ENCODE data around the gene CLDN11.

Gene CLDN11

DNA sequence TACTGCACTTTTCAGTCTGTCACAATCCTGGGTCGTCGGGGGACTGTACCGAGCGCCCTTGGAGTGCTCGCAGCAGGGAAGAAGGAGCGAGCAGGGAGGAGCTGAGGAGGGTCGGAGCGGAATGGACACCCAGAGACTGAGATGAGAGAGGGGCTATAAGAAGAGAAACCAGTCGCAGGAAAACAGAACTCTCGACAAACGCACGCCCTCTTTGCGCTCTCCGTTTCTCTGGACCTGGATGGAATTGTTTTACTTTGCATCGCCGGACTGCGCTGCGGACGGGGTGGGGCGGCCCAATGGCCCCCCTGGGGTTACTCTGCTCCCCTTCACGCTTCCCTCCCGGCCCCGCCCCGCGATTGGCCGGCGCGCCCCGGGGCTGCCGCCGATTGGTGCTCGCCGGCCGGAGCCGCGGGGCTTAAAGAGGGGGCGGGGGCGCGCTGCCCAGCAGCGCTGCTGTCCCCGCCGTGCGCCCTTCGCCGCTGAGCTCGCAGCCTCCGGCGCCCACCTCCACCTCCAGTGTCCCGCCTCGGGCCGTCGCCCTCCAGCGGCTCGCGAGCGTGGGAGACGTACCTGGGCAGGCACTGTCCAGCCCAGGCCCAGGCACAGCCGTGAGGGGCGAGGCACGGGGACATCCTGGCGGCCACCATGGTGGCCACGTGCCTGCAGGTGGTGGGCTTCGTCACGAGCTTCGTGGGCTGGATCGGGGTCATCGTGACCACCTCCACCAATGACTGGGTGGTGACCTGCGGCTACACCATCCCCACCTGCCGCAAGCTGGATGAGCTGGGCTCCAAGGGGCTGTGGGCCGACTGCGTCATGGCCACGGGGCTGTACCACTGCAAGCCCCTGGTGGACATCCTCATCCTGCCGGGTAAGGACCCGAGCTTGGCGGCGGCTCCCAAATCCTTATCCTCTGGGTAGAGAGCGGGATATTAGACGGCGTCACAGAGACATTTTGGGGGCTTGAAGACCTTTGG, at the start of gene CLDN11:
Gene CLDN11 (plus strand): TSS at position 447 of the 977 bp plus-strand sequence. CDS start 199 bp downstream, at position 646.
- peak; percentile 63 for DNase-seq (ENCODE audit: low read depth)
- H3K4me3 ChIP-seq (ENCODE audit: control insufficient read depth, low read depth, low read length): peak within 1 kb of the TSS; percentile 97
- TF ChIP-seq, protein P1, sequence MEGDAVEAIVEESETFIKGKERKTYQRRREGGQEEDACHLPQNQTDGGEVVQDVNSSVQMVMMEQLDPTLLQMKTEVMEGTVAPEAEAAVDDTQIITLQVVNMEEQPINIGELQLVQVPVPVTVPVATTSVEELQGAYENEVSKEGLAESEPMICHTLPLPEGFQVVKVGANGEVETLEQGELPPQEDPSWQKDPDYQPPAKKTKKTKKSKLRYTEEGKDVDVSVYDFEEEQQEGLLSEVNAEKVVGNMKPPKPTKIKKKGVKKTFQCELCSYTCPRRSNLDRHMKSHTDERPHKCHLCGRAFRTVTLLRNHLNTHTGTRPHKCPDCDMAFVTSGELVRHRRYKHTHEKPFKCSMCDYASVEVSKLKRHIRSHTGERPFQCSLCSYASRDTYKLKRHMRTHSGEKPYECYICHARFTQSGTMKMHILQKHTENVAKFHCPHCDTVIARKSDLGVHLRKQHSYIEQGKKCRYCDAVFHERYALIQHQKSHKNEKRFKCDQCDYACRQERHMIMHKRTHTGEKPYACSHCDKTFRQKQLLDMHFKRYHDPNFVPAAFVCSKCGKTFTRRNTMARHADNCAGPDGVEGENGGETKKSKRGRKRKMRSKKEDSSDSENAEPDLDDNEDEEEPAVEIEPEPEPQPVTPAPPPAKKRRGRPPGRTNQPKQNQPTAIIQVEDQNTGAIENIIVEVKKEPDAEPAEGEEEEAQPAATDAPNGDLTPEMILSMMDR (conservative IDR thresholded peaks at IDR 0.05; ENCODE audit: control insufficient read depth, insufficient read depth, low read depth, low read length): peak; percentile 6

DNA sequence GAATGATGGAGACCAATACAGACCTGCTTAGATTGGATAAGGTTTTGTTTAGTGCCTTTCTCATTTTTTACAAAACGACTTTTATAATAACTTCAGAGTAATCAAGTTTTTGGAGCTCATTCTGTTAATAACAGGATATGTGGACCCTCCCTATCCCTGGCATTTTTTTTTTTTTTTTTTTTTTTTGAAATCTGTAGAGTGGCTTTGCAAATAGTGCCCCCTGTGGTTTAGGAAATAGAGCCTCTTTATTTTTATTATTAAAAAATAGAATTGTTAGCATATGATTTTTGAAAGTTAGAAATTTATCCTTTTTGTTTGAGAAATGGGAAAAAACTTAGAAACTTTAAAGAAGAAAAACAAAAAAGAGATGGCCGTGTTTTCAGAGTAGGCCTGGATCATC, 49.7 kb upstream of the CLDN11 start:
- H3K4me3 ChIP-seq (ENCODE audit: control insufficient read depth, low read depth, low read length): no peak overlapping the region
- DNase-seq (ENCODE audit: low read depth): no peak
- TF ChIP-seq, protein P1 (conservative IDR thresholded peaks at IDR 0.05; ENCODE audit: control insufficient read depth, insufficient read depth, low read depth, low read length): peak; percentile 48

DNA sequence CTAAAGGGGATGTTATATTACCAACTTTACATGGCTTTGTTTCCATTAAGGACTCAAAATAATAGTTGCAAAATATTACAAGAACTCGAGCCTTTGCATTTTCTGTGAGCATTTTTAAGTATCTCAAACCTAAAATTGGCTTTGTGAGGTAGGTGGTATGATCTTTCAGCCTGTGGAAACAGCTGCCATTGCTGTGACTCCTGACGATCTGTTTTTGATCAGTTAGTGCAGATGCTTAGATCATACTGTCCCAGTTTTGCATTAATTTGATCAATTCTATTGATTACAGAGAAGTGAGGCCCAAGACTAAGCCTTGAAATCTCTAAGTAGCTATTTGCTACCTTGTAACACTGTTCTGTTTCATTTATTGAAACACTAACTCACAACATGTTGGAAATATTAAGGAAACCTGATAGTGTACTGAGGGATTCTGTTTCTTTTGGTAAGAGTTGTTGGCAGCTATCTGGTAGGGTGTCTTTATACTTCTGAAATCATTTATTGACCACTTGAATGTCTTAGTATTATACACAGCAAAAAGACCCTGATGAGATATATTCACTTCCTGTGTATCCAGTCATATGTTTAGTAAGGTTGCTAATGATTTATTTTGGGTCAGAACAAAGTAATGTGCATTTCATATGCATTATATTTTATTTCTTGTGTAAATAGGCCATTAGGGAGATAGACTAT, 46.3 kb upstream of the CLDN11 start:
- TF ChIP-seq, protein P1 (conservative IDR thresholded peaks at IDR 0.05; ENCODE audit: control insufficient read depth, insufficient read depth, low read depth, low read length): no peak
- no peak for DNase-seq (ENCODE audit: low read depth)
- H3K4me3 ChIP-seq (ENCODE audit: control insufficient read depth, low read depth, low read length): no peak overlapping the region

DNA sequence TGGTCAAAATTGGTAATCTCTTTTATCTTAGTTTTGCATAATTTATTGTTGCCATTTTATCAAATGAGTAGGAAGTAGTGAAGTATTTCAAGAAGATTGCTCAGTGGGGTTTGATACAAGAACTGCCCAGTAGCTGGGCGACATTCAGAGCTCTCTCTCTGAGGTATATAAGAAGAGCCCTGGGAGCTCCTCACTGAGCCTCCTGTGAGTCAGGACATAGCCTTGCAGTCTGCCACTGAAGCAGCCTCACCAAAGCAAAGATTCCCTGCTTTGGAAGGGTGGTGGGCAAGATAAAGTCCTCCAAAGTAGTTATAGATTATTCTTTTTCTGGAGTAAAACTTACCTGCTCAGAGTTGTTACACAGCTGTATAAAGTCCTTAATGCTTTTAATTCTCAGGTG, 35.1 kb upstream of the CLDN11 start:
- peak; percentile 43 for DNase-seq (ENCODE audit: low read depth)
- TF ChIP-seq, protein P1 (conservative IDR thresholded peaks at IDR 0.05; ENCODE audit: control insufficient read depth, insufficient read depth, low read depth, low read length): no peak
- no peak overlapping the region for H3K4me3 ChIP-seq (ENCODE audit: control insufficient read depth, low read depth, low read length)

DNA sequence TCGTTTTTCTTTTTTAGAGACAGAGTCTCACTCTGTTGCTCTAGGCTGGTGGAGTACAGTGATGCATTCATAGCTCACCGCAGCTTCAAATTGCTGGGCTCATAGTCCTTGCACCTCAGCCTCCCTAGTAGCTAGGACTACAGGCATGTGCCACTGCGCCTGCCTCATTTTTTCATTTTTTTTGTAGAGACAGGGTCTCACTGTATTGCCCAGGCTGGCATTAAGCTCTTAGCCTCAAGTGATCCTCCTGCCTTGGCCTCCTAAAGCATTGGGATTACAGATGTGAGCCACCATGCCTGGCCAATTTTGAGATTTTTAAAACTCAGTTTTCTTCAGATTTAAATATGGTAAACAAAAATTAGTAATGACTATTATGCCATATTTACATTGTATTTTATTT, 32.2 kb upstream of the CLDN11 start:
- no peak for DNase-seq (ENCODE audit: low read depth)
- no peak overlapping the region for H3K4me3 ChIP-seq (ENCODE audit: control insufficient read depth, low read depth, low read length)
- TF ChIP-seq, protein P1 (conservative IDR thresholded peaks at IDR 0.05; ENCODE audit: control insufficient read depth, insufficient read depth, low read depth, low read length): no peak

DNA sequence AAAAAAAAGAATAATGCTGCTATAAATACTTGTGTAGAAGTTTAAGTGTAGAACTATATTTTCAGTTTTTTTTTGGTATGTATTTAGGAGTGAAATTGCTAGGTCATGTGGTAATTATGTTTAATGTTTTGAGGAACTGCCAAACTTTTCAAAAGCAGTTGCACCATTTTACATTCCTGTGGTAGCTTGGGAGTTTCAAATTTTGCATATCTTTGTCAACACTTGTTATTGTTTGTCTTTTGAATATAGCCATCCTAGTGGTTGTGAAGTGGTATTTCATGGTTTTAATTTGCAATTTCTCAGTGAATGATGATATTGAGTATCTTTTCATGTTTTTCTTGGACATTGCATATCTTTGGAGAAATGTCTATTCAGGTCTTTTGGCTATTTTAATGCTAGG, 30.7 kb upstream of the CLDN11 start:
- TF ChIP-seq, protein P1 (conservative IDR thresholded peaks at IDR 0.05; ENCODE audit: control insufficient read depth, insufficient read depth, low read depth, low read length): peak; percentile 16
- H3K4me3 ChIP-seq (ENCODE audit: control insufficient read depth, low read depth, low read length): no peak overlapping the region
- peak; percentile 47 for DNase-seq (ENCODE audit: low read depth)
